Measurements from ENCODE around the gene CEBPE.

CEBPE gene

GRCh38 chr14:23136566-23137133 lies 17.6 kb upstream of the CEBPE start:
- H3K27ac ChIP-seq = no peak overlapping the region
- H3K4me3 ChIP-seq (ENCODE audit: low read depth, low read length) = no peak overlapping the region
- no peak for DNase-seq
- no peaks in the 10 kb centered on the region for H3K9me3 ChIP-seq (ENCODE audit: severe bottlenecking)
- H3K27me3 ChIP-seq (ENCODE audit: insufficient read depth, low read depth, severe bottlenecking) = no peaks in the 10 kb centered on the region
- H3K36me3 ChIP-seq = no peaks in the 10 kb centered on the region
- no peak for TF ChIP-seq CTCF (IDR thresholded peaks at IDR 0.05; ENCODE audit: low read depth, low read length)

- Histone ChIP-seq H3K36me3 (no peaks in the 10 kb centered on the region), H3K9me3 (ENCODE audit: severe bottlenecking) (no peaks in the 10 kb centered on the region), H3K4me3 (ENCODE audit: low read depth, low read length) (no peak overlapping the region), H3K27ac (no peak overlapping the region), H3K27me3 (ENCODE audit: insufficient read depth, low read depth, severe bottlenecking) (peaks cover 14% of the 10 kb centered on the region)
- no peak for TF ChIP-seq CTCF (IDR thresholded peaks at IDR 0.05; ENCODE audit: low read depth, low read length)
- DNase-seq = no peak
Observed at GRCh38 chr14:23132970-23133369, 13.9 kb upstream of the CEBPE start.

GRCh38 chr14:23131482-23131881 lies 12.4 kb upstream of the CEBPE start:
- Histone ChIP-seq H3K9me3 (ENCODE audit: severe bottlenecking) (no peaks in the 10 kb centered on the region), H3K27ac (no peak overlapping the region), H3K4me3 (ENCODE audit: low read depth, low read length) (no peak overlapping the region), H3K36me3 (no peaks in the 10 kb centered on the region), H3K27me3 (ENCODE audit: insufficient read depth, low read depth, severe bottlenecking) (peaks cover 20% of the 10 kb centered on the region)
- DNase-seq = no peak
- TF ChIP-seq CTCF (IDR thresholded peaks at IDR 0.05; ENCODE audit: low read depth, low read length) = no peak

- Histone ChIP-seq H3K36me3 (no peaks in the 10 kb centered on the region), H3K27ac (no peak overlapping the region), H3K4me3 (ENCODE audit: low read depth, low read length) (no peak overlapping the region), H3K27me3 (ENCODE audit: insufficient read depth, low read depth, severe bottlenecking) (peaks cover 22% of the 10 kb centered on the region), H3K9me3 (ENCODE audit: severe bottlenecking) (no peaks in the 10 kb centered on the region)
- no peak for TF ChIP-seq CTCF (IDR thresholded peaks at IDR 0.05; ENCODE audit: low read depth, low read length)
- no peak for DNase-seq
Observed at GRCh38 chr14:23130871-23131270, 11.8 kb upstream of the CEBPE start.

DNA sequence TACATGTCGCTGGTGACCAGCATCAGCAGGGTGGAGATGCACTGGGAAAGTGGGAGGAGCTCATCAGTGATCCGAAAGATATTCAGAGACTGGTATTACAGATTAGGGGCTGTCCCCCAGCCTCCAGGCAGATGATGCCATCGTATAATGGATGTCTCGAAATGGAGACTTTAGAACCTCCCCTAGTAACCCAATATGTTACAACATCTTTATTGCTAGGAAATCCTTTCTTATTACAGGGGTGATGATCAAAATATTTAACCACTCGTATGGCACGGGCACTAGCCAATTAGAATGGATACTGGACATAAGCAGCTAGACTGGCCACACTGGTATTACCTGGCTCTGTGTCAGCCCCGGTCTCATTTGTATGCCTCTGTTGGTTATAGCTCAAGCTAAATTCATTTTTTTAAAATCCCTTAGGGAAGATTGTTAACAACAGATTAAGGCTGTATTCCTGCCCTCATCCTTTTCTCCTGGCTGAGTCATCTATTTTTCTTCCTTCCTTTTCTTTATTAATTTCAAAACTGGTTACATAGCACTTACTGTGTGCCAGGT lies 10.8 kb upstream of the CEBPE start:
- no peak for DNase-seq
- H3K9me3 ChIP-seq (ENCODE audit: severe bottlenecking) = no peaks in the 10 kb centered on the region
- peaks cover 22% of the 10 kb centered on the region for H3K27me3 ChIP-seq (ENCODE audit: insufficient read depth, low read depth, severe bottlenecking)
- no peak overlapping the region for H3K4me3 ChIP-seq (ENCODE audit: low read depth, low read length)
- H3K27ac ChIP-seq = no peak overlapping the region
- H3K36me3 ChIP-seq = no peaks in the 10 kb centered on the region
- TF ChIP-seq CTCF (IDR thresholded peaks at IDR 0.05; ENCODE audit: low read depth, low read length) = no peak

Data from WERI-Rb-1 (cell line).